ENCODE results near the gene SLC25A26. TPM values are rescaled to one million over a fixed set of nuclear protein-coding genes. Genes with fewer than 3 reads are reported as not detected.

The SLC25A26 gene
- total and polyA plus RNA-seq, 2 of the 13 experiments (the other 11 are each of a cell fraction or from before 2014, with no cell fraction given) = 23.1 to 32.7 TPM

GRCh38 chr3:66407611-66408218 lies 186.9 kb downstream of the SLC25A26 start (continued):
- TF ChIP-seq RCOR2 (CRISPR knock-in tag; IDR thresholded peaks at IDR 0.05) = no peak
- 0 out of 2 replicates have a peak, but pooled peaks have one; percentile 29 for TF ChIP-seq BCL6 (CRISPR knock-in tag; IDR thresholded peaks at IDR 0.05)
- TF ChIP-seq SKI (IDR thresholded peaks at IDR 0.05; ENCODE audit: partially characterized antibody) = no peak
- TF ChIP-seq USF2 (IDR thresholded peaks at IDR 0.05; ENCODE audit: low read depth, low read length) = no peak
- no peak for TF ChIP-seq USF2 (CRISPR knock-in tag; IDR thresholded peaks at IDR 0.05; ENCODE audit: borderline replicate concordance)
- TF ChIP-seq, protein P1, sequence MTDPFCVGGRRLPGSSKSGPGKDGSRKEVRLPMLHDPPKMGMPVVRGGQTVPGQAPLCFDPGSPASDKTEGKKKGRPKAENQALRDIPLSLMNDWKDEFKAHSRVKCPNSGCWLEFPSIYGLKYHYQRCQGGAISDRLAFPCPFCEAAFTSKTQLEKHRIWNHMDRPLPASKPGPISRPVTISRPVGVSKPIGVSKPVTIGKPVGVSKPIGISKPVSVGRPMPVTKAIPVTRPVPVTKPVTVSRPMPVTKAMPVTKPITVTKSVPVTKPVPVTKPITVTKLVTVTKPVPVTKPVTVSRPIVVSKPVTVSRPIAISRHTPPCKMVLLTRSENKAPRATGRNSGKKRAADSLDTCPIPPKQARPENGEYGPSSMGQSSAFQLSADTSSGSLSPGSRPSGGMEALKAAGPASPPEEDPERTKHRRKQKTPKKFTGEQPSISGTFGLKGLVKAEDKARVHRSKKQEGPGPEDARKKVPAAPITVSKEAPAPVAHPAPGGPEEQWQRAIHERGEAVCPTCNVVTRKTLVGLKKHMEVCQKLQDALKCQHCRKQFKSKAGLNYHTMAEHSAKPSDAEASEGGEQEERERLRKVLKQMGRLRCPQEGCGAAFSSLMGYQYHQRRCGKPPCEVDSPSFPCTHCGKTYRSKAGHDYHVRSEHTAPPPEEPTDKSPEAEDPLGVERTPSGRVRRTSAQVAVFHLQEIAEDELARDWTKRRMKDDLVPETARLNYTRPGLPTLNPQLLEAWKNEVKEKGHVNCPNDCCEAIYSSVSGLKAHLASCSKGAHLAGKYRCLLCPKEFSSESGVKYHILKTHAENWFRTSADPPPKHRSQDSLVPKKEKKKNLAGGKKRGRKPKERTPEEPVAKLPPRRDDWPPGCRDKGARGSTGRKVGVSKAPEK (CRISPR knock-in tag; IDR thresholded peaks at IDR 0.05; ENCODE audit: borderline replicate concordance) = no peak
- TF ChIP-seq NFE2L2 (IDR thresholded peaks at IDR 0.05; ENCODE audit: low read length) = no peak
- TF ChIP-seq, protein P2, sequence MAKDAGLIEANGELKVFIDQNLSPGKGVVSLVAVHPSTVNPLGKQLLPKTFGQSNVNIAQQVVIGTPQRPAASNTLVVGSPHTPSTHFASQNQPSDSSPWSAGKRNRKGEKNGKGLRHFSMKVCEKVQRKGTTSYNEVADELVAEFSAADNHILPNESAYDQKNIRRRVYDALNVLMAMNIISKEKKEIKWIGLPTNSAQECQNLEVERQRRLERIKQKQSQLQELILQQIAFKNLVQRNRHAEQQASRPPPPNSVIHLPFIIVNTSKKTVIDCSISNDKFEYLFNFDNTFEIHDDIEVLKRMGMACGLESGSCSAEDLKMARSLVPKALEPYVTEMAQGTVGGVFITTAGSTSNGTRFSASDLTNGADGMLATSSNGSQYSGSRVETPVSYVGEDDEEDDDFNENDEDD (CRISPR knock-in tag; IDR thresholded peaks at IDR 0.05; ENCODE audit: borderline replicate concordance) = 0 out of 2 replicates have a peak, but pooled peaks have one; percentile 25
- TF ChIP-seq NCOR1 (IDR thresholded peaks at IDR 0.05; ENCODE audit: borderline replicate concordance, low read length) = no peak
- peak; percentile 70; the same call in 1 of the 2 replicates for TF ChIP-seq ZKSCAN1 (IDR thresholded peaks at IDR 0.05; ENCODE audit: low read length)
- TF ChIP-seq RBFOX2 (IDR thresholded peaks at IDR 0.05; ENCODE audit: low read depth, low read length) = no peak
- TF ChIP-seq RFXANK (CRISPR knock-in tag; IDR thresholded peaks at IDR 0.05) = no peak
- no peak for TF ChIP-seq ZNF512 (CRISPR knock-in tag; IDR thresholded peaks at IDR 0.05)
- no peak for TF ChIP-seq GATAD2A (CRISPR knock-in tag; IDR thresholded peaks at IDR 0.05)
- no peak for TF ChIP-seq ZNF282 (IDR thresholded peaks at IDR 0.05; ENCODE audit: partially characterized antibody)
- TF ChIP-seq HDAC1 (CRISPR knock-in tag; IDR thresholded peaks at IDR 0.05) = no peak
- no peak for TF ChIP-seq HNF1B (CRISPR knock-in tag; IDR thresholded peaks at IDR 0.05)
- no peak for TF ChIP-seq SIN3A (IDR thresholded peaks at IDR 0.05; ENCODE audit: borderline replicate concordance, low read depth, low read length)
- TF ChIP-seq ASH2L (IDR thresholded peaks at IDR 0.05; ENCODE audit: insufficient read length, low read depth, low read length) = no peak
- no peak for TF ChIP-seq ZNF562 (CRISPR knock-in tag; IDR thresholded peaks at IDR 0.05; ENCODE audit: borderline replicate concordance)
- no peak for TF ChIP-seq ZNF354B (CRISPR knock-in tag; IDR thresholded peaks at IDR 0.05)
